NCI-H446 (cell line): ENCODE data around the gene MYO1D.
A peak's percentile ranks its signal among the peaks of the same experiment; 100 is the strongest.
"Not testable (repeated sequence)": the region's sequence is repeated elsewhere in the genome, so short reads cannot be mapped to it uniquely, and the experiment has no call there.

ENCODE experiments used
- DNase-seq, 2 experiments: peaks; one replicate each; lab custom pipeline; 2025; lab: John Stamatoyannopoulos, UW

MYO1D gene

GRCh38 chr17:32461498-32461852 lies 415.4 kb downstream of the MYO1D start:
- DNase-seq = no peak

DNA sequence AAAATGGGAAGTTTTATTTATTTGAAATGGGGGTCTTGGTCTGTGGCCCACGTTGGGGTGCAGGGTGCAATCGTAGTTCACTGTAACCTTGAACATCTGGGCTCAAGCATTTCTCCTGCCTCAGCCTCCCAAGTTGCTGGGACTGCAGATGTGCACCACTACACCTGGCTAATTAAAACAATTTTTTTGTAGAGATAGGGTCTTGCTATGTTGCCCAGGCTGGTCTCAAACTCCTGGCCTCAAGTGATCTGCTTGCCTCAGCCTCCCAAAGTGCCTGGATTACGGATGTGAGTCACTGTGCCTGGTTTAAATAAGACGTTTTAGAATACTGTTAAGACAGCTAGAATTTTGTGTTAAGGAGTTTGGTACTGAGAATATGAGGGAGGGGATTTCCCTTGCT lies 416.9 kb downstream of the MYO1D start:
- DNase-seq = no peak

GRCh38 chr17:32458371-32458770 lies 418.6 kb downstream of the MYO1D start:
- no peak for DNase-seq

DNA sequence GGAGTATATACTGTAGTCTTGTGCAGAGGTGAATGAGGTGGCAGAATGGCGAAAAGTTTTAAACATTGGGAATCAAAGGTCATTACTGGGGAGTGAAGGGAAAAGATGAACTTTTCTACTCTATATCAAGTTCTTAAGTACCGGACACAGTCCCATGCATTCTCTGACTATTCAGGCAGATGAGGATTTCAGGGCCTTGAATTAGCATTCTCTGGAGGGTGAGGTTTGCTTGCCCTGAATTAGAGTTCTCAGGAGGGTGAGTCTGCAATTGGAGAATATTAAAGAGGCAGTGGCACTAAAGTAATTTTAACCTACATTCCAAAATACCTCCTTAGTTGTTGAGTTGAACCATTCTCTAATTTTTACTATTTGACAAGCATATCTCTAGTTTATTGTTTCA lies 423.6 kb downstream of the MYO1D start:
- DNase-seq = no peak

DNA sequence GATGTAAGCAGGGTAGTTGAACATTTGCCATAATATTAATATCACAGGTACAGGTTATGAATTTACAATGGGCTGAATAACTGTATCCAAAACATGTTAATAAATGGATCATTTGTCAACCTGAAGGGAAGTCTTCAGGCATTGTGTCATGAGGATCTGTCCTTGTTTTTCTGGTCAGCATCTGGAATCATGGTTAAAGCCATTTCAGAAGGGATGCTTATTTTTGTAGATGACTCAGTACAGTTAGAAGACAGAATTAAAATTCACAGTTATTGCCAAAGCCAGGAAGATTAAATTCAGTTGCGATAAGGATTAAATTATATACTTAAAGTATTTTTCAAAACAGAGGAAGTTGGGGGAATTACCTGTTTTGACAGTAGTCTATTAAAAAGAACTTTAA lies 424.6 kb downstream of the MYO1D start:
- no peak for DNase-seq

DNA sequence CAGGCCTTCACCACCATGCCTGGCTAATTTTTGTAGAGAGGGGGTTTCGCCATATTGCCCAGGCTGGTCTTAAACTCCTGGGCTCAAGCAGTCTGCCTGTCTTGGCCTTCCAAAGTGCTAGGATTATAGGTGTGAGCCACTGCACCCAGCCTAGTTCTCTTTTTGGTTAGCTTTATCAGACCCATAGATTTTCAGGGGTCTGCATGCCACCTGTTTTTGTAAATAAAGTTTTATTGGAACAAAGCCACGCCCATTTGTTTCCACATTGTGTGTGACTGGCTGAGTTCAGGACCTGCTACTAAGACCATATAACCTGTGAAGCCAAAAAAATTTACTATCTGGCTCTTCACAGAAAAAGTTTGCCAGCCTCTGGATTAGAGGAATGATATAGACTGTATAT lies 425.0 kb downstream of the MYO1D start:
- no peak for DNase-seq

DNA sequence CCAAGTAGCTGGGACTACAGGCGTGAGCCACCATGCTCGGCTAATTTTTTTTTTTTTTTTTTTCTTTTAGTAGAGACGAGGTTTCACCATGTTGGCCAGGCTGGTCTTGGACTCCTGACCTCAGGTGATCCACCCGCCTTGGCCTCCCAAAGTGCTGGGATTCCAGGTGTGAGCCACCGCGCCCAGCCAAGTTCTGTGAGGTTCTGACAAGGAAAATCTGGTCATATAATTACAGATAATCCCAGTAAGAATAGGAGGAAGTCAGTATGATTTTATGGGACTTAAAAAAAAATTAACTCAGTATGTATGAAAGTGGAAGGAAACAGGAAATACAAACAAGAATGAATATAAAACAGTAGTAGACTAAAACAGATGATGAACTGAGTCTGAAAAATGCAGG lies 426.5 kb downstream of the MYO1D start:
- DNase-seq = not testable (repeated sequence)

DNA sequence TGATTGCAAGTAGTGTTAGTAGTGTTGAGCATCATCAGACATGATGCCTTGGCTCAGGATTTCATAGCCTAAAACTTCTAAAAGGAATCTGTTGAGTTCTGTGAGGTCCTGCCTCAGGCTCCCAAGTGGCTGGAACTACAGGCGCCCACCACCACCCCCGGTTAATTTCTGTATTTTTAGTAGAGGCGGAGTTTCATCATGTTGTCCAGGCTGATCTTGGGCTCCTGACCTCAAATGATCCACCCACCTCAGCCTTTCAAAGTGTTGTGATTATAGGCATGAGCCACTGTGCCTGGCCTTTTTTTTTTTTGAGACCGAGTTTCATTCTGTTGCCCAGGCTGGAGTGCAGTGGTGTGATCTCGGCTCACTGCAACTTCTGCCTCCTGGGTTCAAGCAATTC lies 427.0 kb downstream of the MYO1D start:
- DNase-seq = no peak

DNA sequence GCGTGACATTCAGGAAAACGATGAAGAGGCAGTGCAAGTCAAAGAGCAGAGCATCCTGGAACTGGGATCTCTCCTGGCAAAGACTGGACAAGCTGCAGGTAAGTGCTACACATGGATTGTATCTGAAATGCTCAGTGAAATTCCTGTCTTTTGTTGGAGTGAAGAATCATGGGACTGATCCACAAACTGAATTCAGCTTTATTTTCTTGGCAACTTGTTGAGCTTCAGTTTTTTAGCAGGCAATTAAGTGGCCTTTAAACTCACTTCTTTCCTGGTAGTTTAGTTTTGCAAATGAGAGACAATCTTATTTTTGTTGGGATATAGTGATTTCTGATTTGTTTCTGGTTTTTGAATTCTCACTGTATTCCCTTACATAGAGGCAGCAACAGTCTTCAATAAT lies 430.0 kb downstream of the MYO1D start:
- no peak for DNase-seq

- DNase-seq = no peak
These were observed 431.0 kb downstream of the MYO1D start for GRCh38 chr17:32445971-32446370.

DNA sequence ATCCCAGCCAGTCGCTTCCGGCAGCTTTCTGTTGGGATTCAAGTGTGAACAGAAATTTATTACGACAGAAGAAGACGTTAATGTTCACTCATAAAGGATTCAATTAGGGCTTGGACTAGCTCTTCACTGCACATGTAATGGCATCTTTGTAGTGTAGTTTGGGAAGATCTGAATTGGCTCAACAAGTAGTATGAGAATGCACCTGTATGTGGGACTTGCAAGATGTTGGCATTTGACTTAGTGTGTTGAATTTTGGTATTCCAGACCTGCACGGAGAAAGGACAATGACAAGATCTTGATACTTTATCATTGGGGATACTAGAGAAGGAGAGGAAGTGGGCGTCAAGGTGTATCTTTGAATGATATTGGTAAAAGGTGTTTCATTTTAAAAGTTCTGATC lies 431.4 kb downstream of the MYO1D start:
- DNase-seq = no peak

DNA sequence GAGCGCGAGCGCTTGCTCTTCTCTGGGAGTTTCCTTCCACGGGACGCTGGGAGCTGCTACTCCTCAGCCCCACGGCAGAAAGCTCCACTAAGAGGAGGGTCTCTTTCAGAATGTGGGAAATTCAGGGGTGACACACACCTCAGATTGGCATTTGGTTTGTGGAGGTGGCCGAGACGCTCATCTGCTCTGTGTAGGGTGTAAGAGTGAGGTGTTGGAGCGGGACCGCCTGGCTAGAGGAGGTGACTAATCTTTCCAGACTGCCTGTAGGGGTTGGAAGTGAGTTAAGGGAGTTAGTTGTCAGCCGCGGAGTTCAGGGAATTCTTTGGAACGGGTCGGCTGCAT lies 431.9 kb downstream of the MYO1D start:
- no peak for DNase-seq

DNA sequence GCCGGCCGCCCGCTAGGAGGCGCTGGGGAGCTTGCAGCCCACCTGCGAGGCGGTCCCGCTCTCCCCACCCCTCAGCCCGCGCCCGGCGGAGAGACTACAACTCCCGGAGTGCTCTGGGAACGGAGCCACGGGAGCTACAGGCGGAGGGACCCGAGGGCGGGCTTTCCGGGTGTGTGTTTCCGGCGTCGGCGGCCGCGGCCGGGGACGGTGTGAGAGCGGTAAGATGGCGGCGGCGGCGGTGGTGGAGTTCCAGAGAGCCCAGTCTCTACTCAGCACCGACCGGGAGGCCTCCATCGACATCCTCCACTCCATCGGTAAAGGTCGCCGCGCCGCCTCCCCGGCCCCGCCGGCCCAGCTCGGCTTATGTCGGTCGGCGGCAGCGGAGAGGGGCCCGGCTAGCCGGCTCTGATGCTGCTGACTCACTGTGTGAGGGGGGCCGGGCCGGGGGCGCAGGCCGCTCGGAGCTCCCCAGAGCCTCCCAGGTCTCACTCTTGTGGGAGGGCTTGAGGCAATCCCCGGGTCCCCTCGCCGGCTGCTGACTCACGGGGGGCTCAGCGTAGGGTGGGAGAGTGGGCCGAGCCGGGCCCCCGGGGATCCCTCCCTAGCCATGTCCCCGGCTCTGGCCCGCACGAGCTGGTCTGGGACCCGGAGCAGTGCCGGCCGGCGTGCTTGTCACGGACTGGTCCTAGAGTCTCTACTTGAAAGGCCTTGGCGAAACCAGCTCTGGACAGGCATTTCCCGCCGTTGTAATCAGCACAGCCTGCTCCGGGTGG lies 432.4 kb downstream of the MYO1D start, which contains the start of gene PSMD11:
TSS of gene PSMD11 (plus strand) at position 210 of the 773 bp plus-strand sequence. CDS start at position 224, 14 bp downstream.
- DNase-seq = peak; percentile 90 to 98

GRCh38 chr17:32443827-32444300 lies 433.1 kb downstream of the MYO1D start:
- DNase-seq = no peak
